Measurements from ENCODE around the gene COG4. TPM values are rescaled to one million over a fixed set of nuclear protein-coding genes. Genes with fewer than 3 reads are reported as not detected.

The COG4 gene
- total RNA-seq, 1 donor from 2014 or later: 43.7 TPM

- Histone ChIP-seq H3K9me3 (replicated peaks) (no peaks in the 10 kb centered on the region), H3K4me3 (no peak overlapping the region), H3K27me3 (ENCODE audit: low read depth) (no peaks in the 10 kb centered on the region), H3K27ac (replicated peaks) (no peak overlapping the region), H3K4me1 (peaks cover 35% of the 10 kb centered on the region), H3K36me3 (peaks cover 40% of the 10 kb centered on the region)
- intact Hi-C loops (cut with micrococcal nuclease): no loop called here
- DNase-seq: no peak
- TF ChIP-seq CTCF (IDR thresholded peaks at IDR 0.05; ENCODE audit: borderline replicate concordance): no peak
Observed at GRCh38 chr16:70474320-70475053, 48.9 kb downstream of the COG4 start.

- Histone ChIP-seq H3K4me1 (peaks cover 27% of the 10 kb centered on the region), H3K27me3 (ENCODE audit: low read depth) (no peaks in the 10 kb centered on the region), H3K36me3 (peaks cover 43% of the 10 kb centered on the region), H3K27ac (replicated peaks) (no peak overlapping the region), H3K9me3 (replicated peaks) (no peaks in the 10 kb centered on the region), H3K4me3 (no peak overlapping the region)
- intact Hi-C loops (cut with micrococcal nuclease): no loop called here
- TF ChIP-seq CTCF (IDR thresholded peaks at IDR 0.05; ENCODE audit: borderline replicate concordance): no peak
- DNase-seq: no peak
Observed at GRCh38 chr16:70473446-70474319, 49.7 kb downstream of the COG4 start.

- Histone ChIP-seq H3K27ac (replicated peaks) (no peak overlapping the region), H3K4me3 (no peak overlapping the region), H3K36me3 (peaks cover 43% of the 10 kb centered on the region), H3K9me3 (replicated peaks) (no peaks in the 10 kb centered on the region), H3K4me1 (peaks cover 19% of the 10 kb centered on the region), H3K27me3 (ENCODE audit: low read depth) (no peaks in the 10 kb centered on the region)
- TF ChIP-seq CTCF (IDR thresholded peaks at IDR 0.05; ENCODE audit: borderline replicate concordance): no peak
- intact Hi-C loops (cut with micrococcal nuclease): no loop called here
- DNase-seq: no peak
Observed at GRCh38 chr16:70472786-70473433, 50.4 kb downstream of the COG4 start.

GRCh38 chr16:70470927-70471341, 52.4 kb downstream of the COG4 start:
- H3K36me3 ChIP-seq: peaks cover 61% of the 10 kb centered on the region
- peak; percentile 29 for DNase-seq
- peaks cover 1% of the 10 kb centered on the region for H3K4me1 ChIP-seq
- intact Hi-C loops (cut with micrococcal nuclease): no loop called here
- no peak overlapping the region for H3K4me3 ChIP-seq
- TF ChIP-seq CTCF (IDR thresholded peaks at IDR 0.05; ENCODE audit: borderline replicate concordance): peak; percentile 65
- no peaks in the 10 kb centered on the region for H3K27me3 ChIP-seq (ENCODE audit: low read depth)
- H3K27ac ChIP-seq (replicated peaks): no peak overlapping the region
- no peaks in the 10 kb centered on the region for H3K9me3 ChIP-seq (replicated peaks)

GRCh38 chr16:70470141-70470926, 53.0 kb downstream of the COG4 start:
- Histone ChIP-seq H3K4me1 (no peaks in the 10 kb centered on the region), H3K9me3 (replicated peaks) (no peaks in the 10 kb centered on the region), H3K4me3 (no peak overlapping the region), H3K27ac (replicated peaks) (no peak overlapping the region), H3K36me3 (peaks cover 61% of the 10 kb centered on the region), H3K27me3 (ENCODE audit: low read depth) (no peaks in the 10 kb centered on the region)
- intact Hi-C loops (cut with micrococcal nuclease): no loop called here
- DNase-seq: no peak
- no peak for TF ChIP-seq CTCF (IDR thresholded peaks at IDR 0.05; ENCODE audit: borderline replicate concordance)

Data from left ventricle myocardium inferior (tissue), 1 donor.